Stomach smooth muscle (tissue), 2 donors: Measurements from ENCODE around the gene UBE2D3.

Experiments used
- H3K27ac ChIP-seq: one replicate; pipeline ENCODE4 v1.7.0; 2013; ENCODE audit warnings: mild to moderate bottlenecking, low read length, inconsistent platforms
- H3K27me3 ChIP-seq, 2 donors: one replicate each; pipeline ENCODE4 v1.7.0; 2013; ENCODE audit warnings: low read length in 2 of 2; ENCODE audit not compliant: insufficient read depth in 2 of 2, control insufficient read depth in 1 of 2
- H3K36me3 ChIP-seq, 2 donors: one replicate each; pipeline ENCODE4 v1.7.0; 2013; ENCODE audit warnings: low read length in 2 of 2; ENCODE audit not compliant: control insufficient read depth in 2 of 2, insufficient read depth in 2 of 2
- H3K4me1 ChIP-seq: one replicate; pipeline ENCODE4 v1.7.0; 2013; ENCODE audit warnings: low read length; ENCODE audit not compliant: control insufficient read depth, insufficient read depth
- H3K4me3 ChIP-seq, 2 donors: one replicate each; pipeline ENCODE4 v1.7.0; 2013; ENCODE audit warnings: low read length in 2 of 2
- H3K9ac ChIP-seq, 2 donors: one replicate each; pipeline ENCODE4 v1.7.0; 2013; ENCODE audit warnings: low read length in 2 of 2, mild to moderate bottlenecking in 1 of 2
- H3K9me3 ChIP-seq, 2 donors: one replicate each; pipeline ENCODE4 v1.7.0; 2013; ENCODE audit warnings: low read length in 2 of 2; ENCODE audit not compliant: control insufficient read depth in 2 of 2
- donor health status: healthy.
- donor health status: Pancreatic carcinoma.

The UBE2D3 gene

DNA sequence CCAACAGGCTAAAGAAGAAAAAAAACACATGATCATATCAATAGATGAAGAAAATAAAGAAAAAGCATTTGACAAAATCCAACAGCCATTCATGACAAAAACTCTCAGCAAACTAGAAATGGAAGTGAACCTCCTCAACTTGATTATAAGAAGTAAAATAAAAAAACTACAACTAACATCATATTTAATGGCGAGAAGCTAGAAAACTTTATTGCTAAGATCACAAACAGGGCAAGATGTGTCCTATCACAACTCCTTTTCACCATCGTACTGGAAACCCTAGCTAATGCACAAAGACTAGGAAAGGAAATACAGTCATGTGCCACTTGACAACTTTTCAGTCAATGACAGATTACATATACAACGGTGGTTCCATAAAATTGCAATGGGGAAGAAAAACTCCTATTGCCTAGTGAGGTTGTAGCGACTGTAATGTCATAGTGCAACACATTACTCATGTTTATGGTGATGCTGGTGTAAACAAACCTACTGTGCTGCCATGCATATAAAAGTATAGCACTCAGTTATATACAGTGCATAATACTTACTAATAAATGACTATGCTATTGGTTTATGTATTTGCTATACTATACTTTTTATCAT lies 54.5 kb downstream of the UBE2D3 start:
- Histone ChIP-seq H3K4me1 (no peaks in the 10 kb centered on the region), H3K36me3 (no peaks in the 10 kb centered on the region), H3K4me3 (no peak overlapping the region), H3K9me3 (no peaks in the 10 kb centered on the region), H3K27ac (no peak overlapping the region), H3K9ac (no peak overlapping the region), H3K27me3 (no peaks in the 10 kb centered on the region)

DNA sequence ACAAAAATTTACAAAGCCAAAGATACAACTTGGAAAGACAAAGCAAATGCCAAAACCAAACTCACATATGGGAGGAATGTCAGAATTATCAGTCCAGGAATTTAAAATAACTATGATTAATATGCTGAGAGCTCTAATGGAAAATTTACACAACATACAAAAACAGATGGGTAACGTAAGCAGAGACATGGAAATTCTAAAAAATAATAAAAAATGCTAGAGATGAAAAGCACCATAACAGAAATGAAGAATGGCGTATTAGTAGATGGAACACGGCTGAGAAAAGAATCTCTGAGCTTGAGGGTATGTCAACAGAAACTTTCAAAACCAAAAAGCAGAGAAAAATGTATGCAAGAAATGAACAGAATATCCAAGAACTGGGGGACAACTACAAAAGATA lies 62.5 kb downstream of the UBE2D3 start:
- Histone ChIP-seq H3K4me1 (peaks cover 4% of the 10 kb centered on the region), H3K4me3 (no peak overlapping the region), H3K36me3 (no peaks in the 10 kb centered on the region), H3K27ac (no peak overlapping the region), H3K27me3 (peaks cover 0 to 3% of the 10 kb centered on the region in 2 donors), H3K9me3 (no peaks in the 10 kb centered on the region), H3K9ac (no peak overlapping the region)

GRCh38 chr4:102761906-102762305 lies 65.4 kb downstream of the UBE2D3 start:
- Histone ChIP-seq H3K9me3 (no peaks in the 10 kb centered on the region), H3K27ac (no peak overlapping the region), H3K27me3 (peaks cover 0 to 3% of the 10 kb centered on the region in 2 donors), H3K36me3 (no peaks in the 10 kb centered on the region), H3K4me1 (peaks cover 11% of the 10 kb centered on the region), H3K9ac (peak overlapping the region in 1 of 2 donors; percentile 34), H3K4me3 (peak overlapping the region; percentile 96 to 97)

DNA sequence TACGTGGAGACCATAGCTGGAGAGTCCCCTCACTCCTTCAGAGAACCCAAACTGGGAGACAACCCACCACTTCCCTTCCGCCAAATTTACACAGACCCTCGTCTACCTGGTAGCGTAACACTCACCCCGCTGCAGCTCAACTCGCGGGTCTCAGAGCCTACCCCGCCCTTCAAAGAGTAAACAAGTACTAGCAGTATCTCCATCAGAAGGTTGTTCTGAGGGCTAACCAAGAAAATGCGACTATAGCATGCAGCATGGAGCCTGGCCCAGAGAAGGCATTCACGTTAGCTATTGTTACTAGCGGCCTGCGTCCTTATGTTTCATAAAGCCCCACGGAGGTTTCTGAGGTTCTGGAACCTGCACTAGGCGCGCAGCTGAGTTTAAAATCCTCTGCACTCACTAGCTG lies 66.1 kb downstream of the UBE2D3 start:
- Histone ChIP-seq H3K4me3 (peak overlapping the region; percentile 96 to 97), H3K9ac (peak overlapping the region; percentile 72 to 85), H3K36me3 (no peaks in the 10 kb centered on the region), H3K27me3 (peaks cover 0 to 3% of the 10 kb centered on the region in 2 donors), H3K9me3 (no peaks in the 10 kb centered on the region), H3K4me1 (peaks cover 11% of the 10 kb centered on the region), H3K27ac (peak overlapping the region; percentile 62)

DNA sequence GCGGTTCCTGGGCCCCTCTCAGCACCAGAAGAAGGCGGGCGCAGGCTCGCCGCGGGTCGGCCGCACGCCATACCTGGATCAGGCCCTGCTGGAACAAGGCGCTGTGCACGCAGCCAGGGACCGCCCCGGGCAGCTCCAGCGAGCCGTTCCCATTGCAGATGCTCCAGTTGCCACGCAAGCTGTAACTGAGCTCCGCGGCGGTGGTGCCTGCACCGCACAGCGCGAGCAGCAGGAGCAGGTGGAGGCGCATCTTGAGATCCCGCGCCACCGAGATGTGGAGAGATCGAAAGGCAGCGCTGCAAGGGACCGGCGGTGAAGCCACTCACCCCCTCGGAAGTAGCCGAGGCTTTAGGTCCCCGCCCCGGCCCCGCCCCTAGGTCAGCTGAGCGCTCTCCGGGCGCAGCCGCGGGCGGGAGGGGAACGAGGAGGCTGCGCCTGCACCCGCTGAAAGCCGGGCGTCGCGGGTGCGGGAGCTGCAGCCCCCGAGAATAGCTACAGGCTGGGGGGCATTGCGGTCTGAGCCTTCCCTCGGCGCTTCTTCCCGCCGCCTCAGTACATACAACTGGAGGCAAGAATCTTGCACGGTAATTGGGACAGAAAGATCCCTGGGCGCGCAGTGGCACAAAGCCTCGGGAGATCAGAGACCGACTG lies 66.6 kb downstream of the UBE2D3 start, which contains the start of gene MANBA:
Gene MANBA (minus strand): TSS at position 324 of the 651 bp plus-strand sequence. CDS start 74 bp downstream, at position 250.
- H3K4me3 ChIP-seq, result peak within 1 kb of the TSS; percentile 96 to 97
- H3K9me3 ChIP-seq, result no peaks in the 10 kb centered on the region
- H3K27me3 ChIP-seq, result peaks cover 0 to 3% of the 10 kb centered on the region in 2 donors
- peaks cover 11% of the 10 kb centered on the region for H3K4me1 ChIP-seq
- peak within 1 kb of the TSS; percentile 62 for H3K27ac ChIP-seq
- no peaks in the 10 kb centered on the region for H3K36me3 ChIP-seq
- peak within 1 kb of the TSS; percentile 80 to 85 for H3K9ac ChIP-seq

DNA sequence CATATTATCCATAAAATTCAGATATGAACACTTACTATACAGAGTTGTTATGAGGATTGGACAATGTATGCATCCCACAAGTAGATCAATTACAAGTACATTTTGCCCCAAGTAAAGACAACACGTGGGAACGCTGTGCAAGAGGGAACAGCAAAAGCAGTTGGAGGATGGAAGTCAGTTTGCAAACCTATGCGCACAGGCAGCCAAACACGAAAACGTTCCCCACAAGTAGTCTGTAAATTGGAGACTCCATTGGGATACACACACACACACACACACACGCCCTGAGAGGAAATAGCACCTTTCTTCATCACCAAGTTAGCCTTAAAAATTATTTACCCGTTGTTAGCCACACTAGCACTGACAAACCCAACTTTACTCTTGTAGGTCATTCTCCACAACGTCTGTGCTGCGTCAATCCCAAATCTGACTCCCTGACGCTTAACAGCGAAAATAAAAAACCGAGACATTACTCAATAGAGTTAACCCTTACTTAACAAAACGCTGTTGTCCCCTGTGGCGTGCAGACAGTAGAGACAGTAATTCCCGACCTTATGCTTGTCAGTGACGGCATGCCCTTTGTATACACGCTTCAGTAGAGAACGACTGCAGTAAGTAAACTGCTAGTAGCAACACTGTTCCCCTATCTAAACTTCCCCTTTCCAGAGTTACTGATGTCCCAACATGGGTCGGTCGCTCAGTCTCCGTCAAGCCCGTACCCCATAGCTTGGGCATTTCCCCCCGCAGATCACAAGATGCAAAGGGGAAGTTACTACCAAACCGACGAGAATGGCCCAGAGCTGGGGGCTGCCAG lies 67.3 kb downstream of the UBE2D3 start:
- no peaks in the 10 kb centered on the region for H3K9me3 ChIP-seq
- H3K4me1 ChIP-seq, result peaks cover 11% of the 10 kb centered on the region
- H3K9ac ChIP-seq, result peak overlapping the region; percentile 74 to 80
- no peaks in the 10 kb centered on the region for H3K36me3 ChIP-seq
- peaks cover 0 to 3% of the 10 kb centered on the region in 2 donors for H3K27me3 ChIP-seq
- peak overlapping the region; percentile 62 for H3K27ac ChIP-seq
- H3K4me3 ChIP-seq, result peak overlapping the region; percentile 96 to 97

DNA sequence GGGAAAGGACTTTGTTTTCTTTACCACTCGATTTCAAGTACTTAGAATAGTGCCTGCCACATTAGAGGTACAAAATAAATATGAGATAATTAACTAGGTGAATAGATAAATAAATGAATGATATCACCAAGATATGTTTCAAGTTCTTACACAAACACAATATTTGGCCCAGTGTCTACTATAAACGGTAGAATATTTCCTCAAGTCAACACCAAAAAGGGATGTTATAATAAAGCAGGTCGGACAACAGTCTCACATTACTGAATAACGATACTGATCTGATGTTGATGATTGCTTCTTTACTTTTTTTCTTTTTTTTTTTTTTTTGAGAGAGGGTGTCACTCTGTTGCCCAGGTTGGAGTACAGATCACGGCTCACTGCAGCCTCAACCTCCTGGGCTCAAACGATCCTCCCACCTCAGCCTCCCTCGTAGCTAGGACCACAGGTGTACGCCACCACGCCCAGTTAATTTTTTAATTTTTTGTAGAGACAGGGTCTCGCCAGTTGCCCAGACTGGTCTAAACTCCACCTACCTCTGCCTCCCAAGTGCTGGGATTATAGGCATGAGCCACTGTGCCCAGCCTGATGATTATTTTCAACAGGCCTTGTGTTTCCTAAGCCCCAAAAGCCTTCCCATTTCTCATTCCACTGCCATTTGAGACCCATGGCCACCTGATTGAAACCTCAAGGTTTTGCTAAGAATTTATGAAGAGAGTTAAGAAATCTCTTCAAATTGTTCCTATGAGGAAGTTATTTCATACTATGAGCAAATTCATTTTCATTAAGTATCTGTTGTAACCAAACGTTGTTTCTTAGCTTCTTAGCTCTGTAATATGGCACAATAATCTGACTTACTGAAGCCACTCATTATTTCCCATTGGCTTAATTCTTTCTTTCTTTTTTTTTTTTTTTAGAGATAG lies 68.8 kb downstream of the UBE2D3 start:
- Histone ChIP-seq H3K4me3 (no peak overlapping the region), H3K27ac (no peak overlapping the region), H3K27me3 (no peaks in the 10 kb centered on the region), H3K4me1 (peaks cover 11% of the 10 kb centered on the region), H3K9me3 (no peaks in the 10 kb centered on the region), H3K36me3 (no peaks in the 10 kb centered on the region), H3K9ac (no peak overlapping the region)

- Histone ChIP-seq H3K27me3 (no peaks in the 10 kb centered on the region), H3K4me1 (peaks cover 11% of the 10 kb centered on the region), H3K4me3 (no peak overlapping the region), H3K27ac (no peak overlapping the region), H3K9ac (no peak overlapping the region), H3K36me3 (no peaks in the 10 kb centered on the region), H3K9me3 (no peaks in the 10 kb centered on the region)
These were observed 69.7 kb downstream of the UBE2D3 start for GRCh38 chr4:102757681-102758080.

- H3K9me3 ChIP-seq, result no peaks in the 10 kb centered on the region
- no peaks in the 10 kb centered on the region for H3K27me3 ChIP-seq
- H3K9ac ChIP-seq, result no peak overlapping the region
- H3K4me3 ChIP-seq, result no peak overlapping the region
- no peak overlapping the region for H3K27ac ChIP-seq
- H3K36me3 ChIP-seq, result no peaks in the 10 kb centered on the region
- no peaks in the 10 kb centered on the region for H3K4me1 ChIP-seq
These were observed 73.3 kb downstream of the UBE2D3 start for GRCh38 chr4:102754044-102754443.

DNA sequence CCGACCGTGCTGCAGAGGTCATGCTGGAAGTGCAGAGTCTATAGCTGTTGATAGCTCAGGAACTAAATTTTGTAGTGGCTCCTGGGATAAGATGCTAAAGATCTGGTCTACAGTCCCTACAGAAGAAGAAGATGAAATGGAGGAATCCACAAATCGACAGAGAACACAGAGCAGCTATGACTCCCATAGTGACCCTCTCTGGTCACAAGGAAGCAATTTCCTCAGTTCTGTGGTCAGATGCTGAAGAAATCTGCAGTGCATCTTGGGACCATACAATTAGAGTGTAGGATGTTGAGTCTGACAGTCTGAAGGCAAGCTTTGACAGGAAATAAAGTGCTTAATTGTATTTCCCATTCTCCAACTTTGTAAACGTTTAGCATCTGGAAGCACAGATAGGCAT lies 75.4 kb downstream of the UBE2D3 start:
- Histone ChIP-seq H3K27ac (no peak overlapping the region), H3K9ac (no peak overlapping the region), H3K27me3 (no peaks in the 10 kb centered on the region), H3K36me3 (no peaks in the 10 kb centered on the region), H3K4me1 (no peaks in the 10 kb centered on the region), H3K9me3 (no peaks in the 10 kb centered on the region), H3K4me3 (no peak overlapping the region)
